DND-41 (cell line): ENCODE results near the gene VPS18.

Experiments used
- ATAC-seq: fragments of 200-7000 bp; cut with Tn5 transposase; 3 replicates; pipeline ENCODE4 v1.9.1; 2021; ENCODE audit warnings: low read depth; ENCODE audit not compliant: insufficient read depth
- DNase-seq: peaks from one replicate; pipeline ENCODE4 v3.0.0-alpha.2; 2020
- H2AFZ ChIP-seq: 2 replicates; pipeline ENCODE4 v1.6.0; 2012; ENCODE audit warnings: low read depth, low read length
- H3K27ac ChIP-seq: 2 replicates; pipeline ENCODE4 v1.5.1; 2012; ENCODE audit warnings: low read length, inconsistent platforms
- H3K27me3 ChIP-seq: fragments of 200-600 bp; sonication (generic); 2 replicates; pipeline ENCODE4 v1.6.0; 2012; ENCODE audit warnings: low read length, mild to moderate bottlenecking, inconsistent platforms; ENCODE audit not compliant: insufficient read depth, poor library complexity
- H3K36me3 ChIP-seq: 2 replicates; pipeline ENCODE4 v1.5.1; 2012; ENCODE audit warnings: low read length, inconsistent platforms; ENCODE audit not compliant: insufficient read depth
- H3K4me1 ChIP-seq: 2 replicates; pipeline ENCODE4 v1.5.1; 2012; ENCODE audit warnings: mild to moderate bottlenecking, low read length; ENCODE audit not compliant: insufficient read depth
- H3K4me2 ChIP-seq: 2 replicates; pipeline ENCODE4 v1.6.0; 2012; ENCODE audit warnings: mild to moderate bottlenecking, moderate library complexity, low read length, inconsistent platforms; ENCODE audit not compliant: insufficient read depth
- H3K4me3 ChIP-seq, 2 experiments: fragments of 200-600 bp in 1 of 2; shearing (Covaris generic) in 1 of 2; 2 replicates each; pipeline ENCODE4 v1.5.1; 2012 to 2016; ENCODE audit warnings: inconsistent platforms in 2 of 2, low read length in 2 of 2, mild to moderate bottlenecking in 2 of 2, low read depth in 1 of 2, moderate library complexity in 1 of 2
- H3K79me2 ChIP-seq: 2 replicates; pipeline ENCODE4 v1.6.0; 2012; ENCODE audit warnings: low read length, inconsistent platforms; ENCODE audit not compliant: insufficient read depth
- H3K9ac ChIP-seq: 2 replicates; pipeline ENCODE4 v1.6.0; 2012; ENCODE audit warnings: low read depth, mild to moderate bottlenecking, inconsistent platforms, low read length, moderate library complexity
- H3K9me3 ChIP-seq: 2 replicates; pipeline ENCODE4 v1.5.1; 2012; ENCODE audit warnings: low read length, moderate library complexity, mild to moderate bottlenecking, inconsistent platforms; ENCODE audit not compliant: insufficient read depth, severe bottlenecking
- H4K20me1 ChIP-seq: 2 replicates; pipeline ENCODE4 v1.6.0; 2012; ENCODE audit warnings: low read length; ENCODE audit not compliant: insufficient read depth
- CTCF ChIP-seq: IDR thresholded peaks from 2 replicates; pipeline ENCODE4 v1.5.1; 2012; ENCODE audit warnings: borderline replicate concordance, low read length, moderate library complexity, mild to moderate bottlenecking; ENCODE audit not compliant: poor library complexity, severe bottlenecking; ENCODE audit errors: extremely low read depth
- EZH2 ChIP-seq: IDR thresholded peaks from 3 replicates; pipeline ENCODE4 v1.6.1; 2012; ENCODE audit warnings: borderline replicate concordance, low read depth, mild to moderate bottlenecking, moderate library complexity, low read length, inconsistent platforms; ENCODE audit not compliant: severe bottlenecking

The VPS18 gene

GRCh38 chr15:40942878-40943277 lies 48.6 kb downstream of the VPS18 start:
- Histone ChIP-seq H3K4me2 (peak overlapping the region; percentile 99), H3K4me3 (peak overlapping the region; percentile 35 to 89; a peak in 3 of 4 replicates), H3K36me3 (no peaks in the 10 kb centered on the region), H4K20me1 (peaks cover 3% of the 10 kb centered on the region; the same call in 1 of the 2 replicates), H3K9me3 (no peaks in the 10 kb centered on the region), H3K27me3 (no peaks in the 10 kb centered on the region), H3K4me1 (peaks cover 32% of the 10 kb centered on the region), H3K27ac (peak overlapping the region; percentile 47; the same call in 1 of the 2 replicates), H2AFZ (peak overlapping the region; percentile 91), H3K9ac (peak overlapping the region; percentile 67), H3K79me2 (no peaks in the 10 kb centered on the region)
- DNase-seq (no peak), ATAC-seq (no peak)
- no peak for TF ChIP-seq CTCF
- TF ChIP-seq EZH2 = no peak

GRCh38 chr15:40943764-40944365 lies 49.6 kb downstream of the VPS18 start:
- Histone ChIP-seq H3K9me3 (no peaks in the 10 kb centered on the region), H4K20me1 (peaks cover 3% of the 10 kb centered on the region; the same call in 1 of the 2 replicates), H3K4me3 (no peak overlapping the region), H3K27ac (no peak overlapping the region), H3K4me1 (peaks cover 32% of the 10 kb centered on the region), H3K36me3 (no peaks in the 10 kb centered on the region), H3K4me2 (peak overlapping the region; percentile 99; the same call in 1 of the 2 replicates), H3K27me3 (no peaks in the 10 kb centered on the region), H2AFZ (no peak overlapping the region), H3K79me2 (no peaks in the 10 kb centered on the region), H3K9ac (no peak overlapping the region)
- no peak for ATAC-seq
- TF ChIP-seq EZH2 (no peak), CTCF (no peak)
- no peak for DNase-seq

GRCh38 chr15:40944510-40945296 lies 50.5 kb downstream of the VPS18 start:
- H4K20me1 ChIP-seq = peaks cover 3% of the 10 kb centered on the region; the same call in 1 of the 2 replicates
- no peaks in the 10 kb centered on the region for H3K79me2 ChIP-seq
- H3K9me3 ChIP-seq = no peaks in the 10 kb centered on the region
- H3K36me3 ChIP-seq = no peaks in the 10 kb centered on the region
- no peak overlapping the region for H3K9ac ChIP-seq
- H3K4me1 ChIP-seq = peaks cover 32% of the 10 kb centered on the region
- no peak overlapping the region for H2AFZ ChIP-seq
- no peak for TF ChIP-seq EZH2
- TF ChIP-seq CTCF = no peak
- ATAC-seq (no peak), DNase-seq (no peak)
- H3K27ac ChIP-seq = no peak overlapping the region
- no peaks in the 10 kb centered on the region for H3K27me3 ChIP-seq
- no peak overlapping the region for H3K4me3 ChIP-seq
- H3K4me2 ChIP-seq = no peak overlapping the region
